A549 (cell line): ENCODE measurements around the gene RD3L.

ENCODE experiments used
- CBX2 ChIP-seq: fragments of 200-600 bp; sonication (generic); IDR thresholded peaks from 2 replicates; pipeline ENCODE4 v1.6.1; 2016; ENCODE audit warnings: low read depth, mild to moderate bottlenecking, borderline replicate concordance
- EP300 ChIP-seq, 2 experiments: fragments of >200 bp; sonication (Bioruptor Twin); formaldehyde crosslinking; IDR thresholded peaks; 2 replicates in 1 of 2; 3 replicates in 1 of 2; pipeline ENCODE4 v1.6.1; 2016 to 2017
- KDM1A ChIP-seq: fragments of 200-600 bp; sonication (generic); IDR thresholded peaks from 2 replicates; pipeline ENCODE4 v1.6.1; 2016; ENCODE audit warnings: low read depth, mild to moderate bottlenecking
- POLR2A ChIP-seq: IDR thresholded peaks from 2 replicates; pipeline ENCODE4 v1.6.1; 2012; ENCODE audit warnings: mild to moderate bottlenecking, low read length
- RAD21 ChIP-seq, 2 experiments: fragments of >200 bp in 1 of 2; sonication (Bioruptor Twin) in 1 of 2; formaldehyde crosslinking in 1 of 2; IDR thresholded peaks in 1 of 2; conservative IDR thresholded peaks in 1 of 2; 2 replicates in 1 of 2; 3 replicates in 1 of 2; pipeline ENCODE4 v1.6.1; 2012 to 2018; ENCODE audit warnings: inconsistent platforms in 1 of 2
- SREBF2 ChIP-seq: fragments of 450-650 bp; IDR thresholded peaks from 2 replicates; pipeline ENCODE4 v1.6.1; 2014; ENCODE audit warnings: mild to moderate bottlenecking, moderate library complexity
- TP53 ChIP-seq: fragments of 250-450 bp; sonication (Bioruptor Pico); IDR thresholded peaks from 2 replicates; pipeline ENCODE4 v1.5.0; 2021; ENCODE audit warnings: mild to moderate bottlenecking, moderate library complexity
- TF ChIP-seq, protein P1 (sequence below): fragments of >200 bp; sonication (Bioruptor Twin); formaldehyde crosslinking; IDR thresholded peaks from 3 replicates; pipeline ENCODE4 v1.5.1; 2016
- TF ChIP-seq, protein P2 (sequence below): fragments of 450-650 bp; IDR thresholded peaks from 2 replicates; pipeline ENCODE4 v1.6.1; 2014; ENCODE audit warnings: antibody characterized with exemption
- TF ChIP-seq, protein P3 (sequence below): IDR thresholded peaks from 2 replicates; pipeline ENCODE4 v1.6.1; 2012

GRCh38 chr14:103899316-103899715, 43.0 kb downstream of the RD3L start:
- TF ChIP-seq, protein P1, sequence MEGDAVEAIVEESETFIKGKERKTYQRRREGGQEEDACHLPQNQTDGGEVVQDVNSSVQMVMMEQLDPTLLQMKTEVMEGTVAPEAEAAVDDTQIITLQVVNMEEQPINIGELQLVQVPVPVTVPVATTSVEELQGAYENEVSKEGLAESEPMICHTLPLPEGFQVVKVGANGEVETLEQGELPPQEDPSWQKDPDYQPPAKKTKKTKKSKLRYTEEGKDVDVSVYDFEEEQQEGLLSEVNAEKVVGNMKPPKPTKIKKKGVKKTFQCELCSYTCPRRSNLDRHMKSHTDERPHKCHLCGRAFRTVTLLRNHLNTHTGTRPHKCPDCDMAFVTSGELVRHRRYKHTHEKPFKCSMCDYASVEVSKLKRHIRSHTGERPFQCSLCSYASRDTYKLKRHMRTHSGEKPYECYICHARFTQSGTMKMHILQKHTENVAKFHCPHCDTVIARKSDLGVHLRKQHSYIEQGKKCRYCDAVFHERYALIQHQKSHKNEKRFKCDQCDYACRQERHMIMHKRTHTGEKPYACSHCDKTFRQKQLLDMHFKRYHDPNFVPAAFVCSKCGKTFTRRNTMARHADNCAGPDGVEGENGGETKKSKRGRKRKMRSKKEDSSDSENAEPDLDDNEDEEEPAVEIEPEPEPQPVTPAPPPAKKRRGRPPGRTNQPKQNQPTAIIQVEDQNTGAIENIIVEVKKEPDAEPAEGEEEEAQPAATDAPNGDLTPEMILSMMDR = no peak
- TF ChIP-seq POLR2A (no peak), EP300 (IDR thresholded peaks at IDR 0.05) (no peak), RAD21 (conservative IDR thresholded peaks at IDR 0.05 in 1 of 2, IDR thresholded peaks at IDR 0.05 in 1 of 2) (no peak), CBX2 (no peak), TP53 (CRISPR knock-in tag) (no peak), KDM1A (no peak), SREBF2 (no peak)
- TF ChIP-seq, protein P2, sequence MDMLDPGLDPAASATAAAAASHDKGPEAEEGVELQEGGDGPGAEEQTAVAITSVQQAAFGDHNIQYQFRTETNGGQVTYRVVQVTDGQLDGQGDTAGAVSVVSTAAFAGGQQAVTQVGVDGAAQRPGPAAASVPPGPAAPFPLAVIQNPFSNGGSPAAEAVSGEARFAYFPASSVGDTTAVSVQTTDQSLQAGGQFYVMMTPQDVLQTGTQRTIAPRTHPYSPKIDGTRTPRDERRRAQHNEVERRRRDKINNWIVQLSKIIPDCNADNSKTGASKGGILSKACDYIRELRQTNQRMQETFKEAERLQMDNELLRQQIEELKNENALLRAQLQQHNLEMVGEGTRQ = no peak
- TF ChIP-seq, protein P3, sequence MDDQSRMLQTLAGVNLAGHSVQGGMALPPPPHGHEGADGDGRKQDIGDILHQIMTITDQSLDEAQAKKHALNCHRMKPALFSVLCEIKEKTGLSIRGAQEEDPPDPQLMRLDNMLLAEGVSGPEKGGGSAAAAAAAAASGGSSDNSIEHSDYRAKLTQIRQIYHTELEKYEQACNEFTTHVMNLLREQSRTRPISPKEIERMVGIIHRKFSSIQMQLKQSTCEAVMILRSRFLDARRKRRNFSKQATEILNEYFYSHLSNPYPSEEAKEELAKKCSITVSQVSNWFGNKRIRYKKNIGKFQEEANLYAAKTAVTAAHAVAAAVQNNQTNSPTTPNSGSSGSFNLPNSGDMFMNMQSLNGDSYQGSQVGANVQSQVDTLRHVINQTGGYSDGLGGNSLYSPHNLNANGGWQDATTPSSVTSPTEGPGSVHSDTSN = no peak
